Measurements from ENCODE around the gene HOXD11. TPM values are rescaled to one million over a fixed set of nuclear protein-coding genes. Genes with fewer than 3 reads are reported as not detected.

The HOXD11 gene
- total RNA-seq, 1 experiment from 2014 or later: 107 TPM

DNA sequence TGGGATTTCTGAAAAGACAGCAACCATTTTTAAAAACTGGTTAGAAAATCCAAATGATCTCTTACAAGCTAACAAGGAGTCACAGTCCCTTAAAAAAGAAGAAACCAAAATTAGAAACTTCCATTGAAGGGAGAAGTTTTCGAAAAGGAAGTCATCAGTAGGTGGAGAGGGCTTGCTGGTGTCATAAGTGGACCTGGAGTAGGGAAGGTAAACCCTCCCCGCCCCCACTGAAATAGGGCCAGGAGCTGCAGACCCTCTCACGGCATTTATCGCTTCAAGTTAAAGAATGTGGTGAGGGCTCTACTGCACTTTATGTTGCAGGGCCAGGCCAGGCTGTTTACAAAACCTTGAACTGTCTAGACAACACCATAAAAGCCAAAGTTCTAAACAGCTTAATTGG is 2.9 kb downstream of the HOXD11 start:
- POLR2A ChIA-PET (ENCODE audit: low non-redundant PET): interaction anchor here (0.6 to 1.1 kb wide), 2 partner anchors 17 to 562 kb away, joined by 3 to 4 read pairs; no protein-coding TSS in a partner anchor
- H3K4me1 ChIP-seq (ENCODE audit: insufficient read depth, low read length, poor library complexity, severe bottlenecking): peaks cover 3% of the 10 kb centered on the region
- peak overlapping the region; percentile 86 for H3K27ac ChIP-seq (ENCODE audit: low read depth, low read length, poor library complexity, severe bottlenecking)
- H3K9me3 ChIP-seq (ENCODE audit: low read depth, low read length, poor library complexity, severe bottlenecking): no peaks in the 10 kb centered on the region
- BruUV-seq (replicated peaks): no TSS peak
- H3K36me3 ChIP-seq (ENCODE audit: insufficient read depth, low read length, poor library complexity, severe bottlenecking): peaks cover 60% of the 10 kb centered on the region
- DNase-seq (ENCODE audit: low spot score): no peak
- peak overlapping the region; percentile 73 for H3K4me3 ChIP-seq (ENCODE audit: low read depth, low read length, poor library complexity, severe bottlenecking)
- TF ChIP-seq, protein P1, sequence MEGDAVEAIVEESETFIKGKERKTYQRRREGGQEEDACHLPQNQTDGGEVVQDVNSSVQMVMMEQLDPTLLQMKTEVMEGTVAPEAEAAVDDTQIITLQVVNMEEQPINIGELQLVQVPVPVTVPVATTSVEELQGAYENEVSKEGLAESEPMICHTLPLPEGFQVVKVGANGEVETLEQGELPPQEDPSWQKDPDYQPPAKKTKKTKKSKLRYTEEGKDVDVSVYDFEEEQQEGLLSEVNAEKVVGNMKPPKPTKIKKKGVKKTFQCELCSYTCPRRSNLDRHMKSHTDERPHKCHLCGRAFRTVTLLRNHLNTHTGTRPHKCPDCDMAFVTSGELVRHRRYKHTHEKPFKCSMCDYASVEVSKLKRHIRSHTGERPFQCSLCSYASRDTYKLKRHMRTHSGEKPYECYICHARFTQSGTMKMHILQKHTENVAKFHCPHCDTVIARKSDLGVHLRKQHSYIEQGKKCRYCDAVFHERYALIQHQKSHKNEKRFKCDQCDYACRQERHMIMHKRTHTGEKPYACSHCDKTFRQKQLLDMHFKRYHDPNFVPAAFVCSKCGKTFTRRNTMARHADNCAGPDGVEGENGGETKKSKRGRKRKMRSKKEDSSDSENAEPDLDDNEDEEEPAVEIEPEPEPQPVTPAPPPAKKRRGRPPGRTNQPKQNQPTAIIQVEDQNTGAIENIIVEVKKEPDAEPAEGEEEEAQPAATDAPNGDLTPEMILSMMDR (conservative IDR thresholded peaks at IDR 0.05; ENCODE audit: low read depth, low read length): no peak
- no peak for TF ChIP-seq EZH2 (IDR thresholded peaks at IDR 0.05; ENCODE audit: borderline replicate concordance, low read depth, low read length, poor library complexity, severe bottlenecking)
- intact Hi-C loops (cut with micrococcal nuclease; ENCODE audit: unreplicated experiment): no loop called here
- H3K27me3 ChIP-seq (replicated peaks; ENCODE audit: insufficient read depth, low read depth, low read length, poor library complexity): no peaks in the 10 kb centered on the region
- CTCF ChIA-PET: interaction anchor here (0.7 to 2.4 kb wide), 5 partner anchors 12 to 1039 kb away, joined by 3 to 7 read pairs (median 4); partner anchors contain the start of gene HOXD9

DNA sequence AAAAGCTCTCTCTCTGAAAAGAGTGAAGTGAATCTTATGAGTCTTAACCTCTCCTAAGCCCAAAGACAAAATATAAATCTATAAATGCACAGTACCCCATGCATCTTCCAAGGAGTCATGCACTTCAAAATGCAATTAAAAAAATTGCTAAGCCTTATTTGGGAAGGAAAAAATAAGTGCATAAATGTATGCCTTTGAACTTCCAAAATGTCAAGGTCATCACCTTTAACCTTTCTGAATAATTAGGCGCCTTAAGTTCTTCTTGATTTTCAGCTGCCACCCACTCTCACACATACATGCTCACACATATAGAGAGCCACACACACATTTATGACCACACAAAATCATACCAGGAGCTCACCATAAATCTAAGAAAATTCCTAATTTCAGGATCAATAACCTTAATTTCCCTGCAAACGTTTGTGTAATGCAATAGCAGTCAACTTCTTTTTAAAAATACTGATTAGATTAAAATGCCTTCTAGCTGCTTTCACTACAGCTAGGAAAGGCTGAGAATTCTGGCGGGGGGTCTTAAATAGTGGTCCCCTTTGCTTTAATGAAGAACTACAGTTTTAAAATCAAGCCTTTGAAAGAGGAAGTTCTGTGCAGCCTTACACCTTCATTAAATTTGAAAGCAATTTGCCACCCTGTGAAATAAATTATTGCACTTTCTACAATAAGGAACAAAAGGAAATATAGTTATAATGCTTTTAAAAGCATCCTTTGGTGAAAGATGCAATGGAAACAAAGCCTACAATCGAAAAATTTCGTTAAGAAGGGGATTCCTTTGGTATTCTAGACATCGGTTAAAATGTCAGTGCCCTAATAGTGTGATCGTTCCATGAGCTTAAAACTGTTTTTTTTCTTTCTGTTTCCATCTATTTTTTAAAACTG is 3.6 kb downstream of the HOXD11 start:
- Histone ChIP-seq H3K4me3 (ENCODE audit: low read depth, low read length, poor library complexity, severe bottlenecking) (peak overlapping the region; percentile 73), H3K27ac (ENCODE audit: low read depth, low read length, poor library complexity, severe bottlenecking) (peak overlapping the region; percentile 88), H3K27me3 (replicated peaks; ENCODE audit: insufficient read depth, low read depth, low read length, poor library complexity) (no peaks in the 10 kb centered on the region), H3K9me3 (ENCODE audit: low read depth, low read length, poor library complexity, severe bottlenecking) (no peaks in the 10 kb centered on the region), H3K4me1 (ENCODE audit: insufficient read depth, low read length, poor library complexity, severe bottlenecking) (peaks cover 3% of the 10 kb centered on the region), H3K36me3 (ENCODE audit: insufficient read depth, low read length, poor library complexity, severe bottlenecking) (peaks cover 60% of the 10 kb centered on the region)
- CTCF ChIA-PET: interaction anchor here (0.7 to 2.4 kb wide), 7 partner anchors 11 to 1038 kb away, joined by 3 to 7 read pairs (median 4); partner anchors contain the start of gene HOXD9
- BruUV-seq (replicated peaks): no TSS peak
- intact Hi-C loops (cut with micrococcal nuclease; ENCODE audit: unreplicated experiment): no loop called here
- DNase-seq (ENCODE audit: low spot score): no peak
- POLR2A ChIA-PET (ENCODE audit: low non-redundant PET): interaction anchor here (0.6 to 1.1 kb wide), 3 partner anchors 16 to 1250 kb away, joined by 3 to 4 read pairs (median 3); no protein-coding TSS in a partner anchor
- TF ChIP-seq, protein P1 (conservative IDR thresholded peaks at IDR 0.05; ENCODE audit: low read depth, low read length): no peak
- no peak for TF ChIP-seq EZH2 (IDR thresholded peaks at IDR 0.05; ENCODE audit: borderline replicate concordance, low read depth, low read length, poor library complexity, severe bottlenecking)

DNA sequence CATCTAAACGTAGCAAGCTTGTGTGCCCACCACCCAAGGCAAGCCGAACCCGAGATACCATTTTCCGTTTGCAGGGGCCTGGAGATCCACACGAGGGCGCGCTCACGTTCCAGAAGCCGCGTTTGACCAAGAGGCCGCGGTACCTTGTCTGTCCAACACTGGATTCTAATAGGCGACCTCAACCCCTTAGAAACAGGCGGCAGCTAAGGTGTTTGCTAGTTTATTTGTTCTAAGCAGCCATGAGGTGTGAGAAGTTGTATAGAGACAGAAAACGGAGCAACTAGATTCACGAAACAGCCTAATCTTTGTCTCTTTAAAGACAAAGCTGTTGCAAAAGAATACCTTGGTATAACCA is 4.2 kb downstream of the HOXD11 start:
- BruUV-seq (replicated peaks): no TSS peak
- ChIA-PET POLR2A (ENCODE audit: low non-redundant PET) (interaction anchor here (1.1 kb wide), 1 partner anchor 15 kb away, joined by 4 read pairs; no protein-coding TSS in a partner anchor), CTCF (interaction anchor here (0.5 to 2.4 kb wide), 6 partner anchors 11 to 543 kb away, joined by 3 to 7 read pairs (median 4); partner anchors contain the start of gene HOXD9)
- intact Hi-C loops (cut with micrococcal nuclease; ENCODE audit: unreplicated experiment): no loop called here
- peak overlapping the region; percentile 73 for H3K4me3 ChIP-seq (ENCODE audit: low read depth, low read length, poor library complexity, severe bottlenecking)
- no peak for TF ChIP-seq EZH2 (IDR thresholded peaks at IDR 0.05; ENCODE audit: borderline replicate concordance, low read depth, low read length, poor library complexity, severe bottlenecking)
- TF ChIP-seq, protein P1 (conservative IDR thresholded peaks at IDR 0.05; ENCODE audit: low read depth, low read length): peak; percentile 96
- no peaks in the 10 kb centered on the region for H3K27me3 ChIP-seq (replicated peaks; ENCODE audit: insufficient read depth, low read depth, low read length, poor library complexity)
- H3K4me1 ChIP-seq (ENCODE audit: insufficient read depth, low read length, poor library complexity, severe bottlenecking): peaks cover 3% of the 10 kb centered on the region
- peaks cover 61% of the 10 kb centered on the region for H3K36me3 ChIP-seq (ENCODE audit: insufficient read depth, low read length, poor library complexity, severe bottlenecking)
- peak overlapping the region; percentile 88 for H3K27ac ChIP-seq (ENCODE audit: low read depth, low read length, poor library complexity, severe bottlenecking)
- peak; percentile 91 for DNase-seq (ENCODE audit: low spot score)
- H3K9me3 ChIP-seq (ENCODE audit: low read depth, low read length, poor library complexity, severe bottlenecking): no peaks in the 10 kb centered on the region
